Immature natural killer cell (primary cell): Measurements from ENCODE around the gene GRAMD2B. TPM values are rescaled to one million over a fixed set of nuclear protein-coding genes. Genes with fewer than 3 reads are reported as not detected.
"Not testable (repeated sequence)": the region's sequence is repeated elsewhere in the genome, so short reads cannot be mapped to it uniquely, and the experiment has no call there.

Experiments
- DNase-seq, 3 donors: peaks; one replicate each; pipeline ENCODE4 v3.0.0; 2022; ENCODE audit warnings: mixed read lengths in 1 of 3
- H3K27ac Mint-ChIP-seq, 6 donors: one replicate each; pipeline ENCODE4 v1.8.0; 2020; ENCODE audit warnings: mixed read lengths in 6 of 6, mild to moderate bottlenecking in 5 of 6, inconsistent platforms in 4 of 6, moderate library complexity in 3 of 6
- H3K27me3 Mint-ChIP-seq, 3 donors: one replicate each; pipeline ENCODE4 v1.8.0; 2020 to 2021; ENCODE audit warnings: low read depth in 3 of 3, mild to moderate bottlenecking in 3 of 3, mixed read lengths in 3 of 3, moderate library complexity in 3 of 3, inconsistent platforms in 1 of 3
- H3K36me3 Mint-ChIP-seq, 3 donors: one replicate each; pipeline ENCODE4 v1.8.0; 2020; ENCODE audit warnings: mixed read lengths in 3 of 3, inconsistent platforms in 2 of 3, mild to moderate bottlenecking in 2 of 3
- H3K4me1 Mint-ChIP-seq, 2 donors: one replicate each; pipeline ENCODE4 v1.8.0; 2020; ENCODE audit warnings: inconsistent platforms in 2 of 2, mild to moderate bottlenecking in 2 of 2, mixed read lengths in 2 of 2, moderate library complexity in 1 of 2
- H3K4me3 Mint-ChIP-seq, 5 donors: one replicate each; pipeline ENCODE4 v1.8.0; 2020; ENCODE audit warnings: mild to moderate bottlenecking in 5 of 5, mixed read lengths in 5 of 5, inconsistent platforms in 3 of 5, moderate library complexity in 3 of 5
- H3K9me3 Mint-ChIP-seq, 6 donors: one replicate each; pipeline ENCODE4 v1.8.0; 2020; ENCODE audit warnings: mild to moderate bottlenecking in 6 of 6, mixed read lengths in 6 of 6, inconsistent platforms in 4 of 6, moderate library complexity in 3 of 6
- polyA plus RNA-seq, 3 donors: library from polyadenylated mRNA; unstranded; fragments of 300-500 nt; fragmentation: Illumina TruSeq; gene quantifications; one replicate each; pipeline ENCODE4 v1.2.3, GENCODE V29; 2021

Gene GRAMD2B
- polyA plus RNA-seq, 3 donors from 2014 or later: 1.4 to 10.3 (median 4.4) TPM

DNA sequence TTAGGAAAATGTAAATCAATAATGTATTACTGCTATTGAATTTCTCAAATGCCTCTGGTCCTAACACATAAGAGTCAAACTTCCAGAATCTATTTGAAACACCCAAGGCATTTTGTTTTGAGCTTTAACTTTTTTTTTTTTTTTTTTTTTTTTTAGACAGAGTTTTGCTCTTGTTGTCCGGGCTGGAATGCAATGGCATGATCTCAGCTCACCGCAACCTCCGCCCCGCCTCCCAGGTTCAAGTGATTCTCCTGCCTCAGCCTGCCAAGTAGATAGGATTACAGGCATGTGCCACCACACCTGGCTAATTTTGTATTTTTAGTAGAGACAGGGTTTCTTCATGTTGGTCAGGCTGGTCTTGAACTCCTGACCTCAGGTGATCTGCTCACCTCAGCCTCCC, 96.0 kb downstream of the GRAMD2B start:
- not testable (repeated sequence) for H3K27me3 Mint-ChIP-seq, DNase-seq, H3K27ac Mint-ChIP-seq, H3K9me3 Mint-ChIP-seq, H3K4me3 Mint-ChIP-seq, H3K4me1 Mint-ChIP-seq, H3K36me3 Mint-ChIP-seq

GRCh38 chr5:126519637-126520592, 96.7 kb downstream of the GRAMD2B start:
- Mint-ChIP-seq H3K27me3 (peaks cover 0 to 8% (median 4%) of the 10 kb centered on the region in 3 donors), H3K36me3 (no peaks in the 10 kb centered on the region), H3K27ac (no peak overlapping the region), H3K4me3 (no peak overlapping the region), H3K9me3 (no peaks in the 10 kb centered on the region), H3K4me1 (no peaks in the 10 kb centered on the region)
- no peak for DNase-seq

- Mint-ChIP-seq H3K27me3 (peaks cover 0 to 5% (median 2%) of the 10 kb centered on the region in 3 donors), H3K9me3 (no peaks in the 10 kb centered on the region), H3K36me3 (no peaks in the 10 kb centered on the region), H3K4me3 (no peak overlapping the region), H3K4me1 (no peaks in the 10 kb centered on the region), H3K27ac (no peak overlapping the region)
- DNase-seq: no peak
Observed at GRCh38 chr5:126520593-126520953, 97.4 kb downstream of the GRAMD2B start.

DNA sequence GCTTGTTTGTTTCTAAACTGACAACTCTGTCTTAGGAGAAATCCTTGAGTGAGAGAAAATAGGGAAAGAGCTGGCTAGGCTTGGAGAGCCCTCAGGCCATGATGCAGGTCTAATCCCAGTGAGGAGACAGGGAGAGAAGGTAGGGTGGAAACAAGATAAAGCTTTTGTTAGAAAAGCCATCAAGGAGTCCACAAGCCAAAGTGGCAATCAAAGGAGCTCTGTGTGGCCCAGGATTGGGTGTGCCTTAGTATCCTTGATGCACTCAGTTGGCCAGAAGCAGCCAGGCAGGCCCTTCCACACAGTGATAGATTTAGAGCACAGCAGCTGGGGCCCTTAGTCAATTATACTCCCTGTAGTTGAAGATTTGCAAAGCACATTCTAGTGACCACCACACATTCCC, 97.9 kb downstream of the GRAMD2B start:
- no peaks in the 10 kb centered on the region for H3K36me3 Mint-ChIP-seq
- DNase-seq: no peak
- no peaks in the 10 kb centered on the region for H3K9me3 Mint-ChIP-seq
- H3K4me3 Mint-ChIP-seq: no peak overlapping the region
- H3K27me3 Mint-ChIP-seq: peaks cover 0 to 4% (median 2%) of the 10 kb centered on the region in 3 donors
- no peaks in the 10 kb centered on the region for H3K4me1 Mint-ChIP-seq
- no peak overlapping the region for H3K27ac Mint-ChIP-seq

DNA sequence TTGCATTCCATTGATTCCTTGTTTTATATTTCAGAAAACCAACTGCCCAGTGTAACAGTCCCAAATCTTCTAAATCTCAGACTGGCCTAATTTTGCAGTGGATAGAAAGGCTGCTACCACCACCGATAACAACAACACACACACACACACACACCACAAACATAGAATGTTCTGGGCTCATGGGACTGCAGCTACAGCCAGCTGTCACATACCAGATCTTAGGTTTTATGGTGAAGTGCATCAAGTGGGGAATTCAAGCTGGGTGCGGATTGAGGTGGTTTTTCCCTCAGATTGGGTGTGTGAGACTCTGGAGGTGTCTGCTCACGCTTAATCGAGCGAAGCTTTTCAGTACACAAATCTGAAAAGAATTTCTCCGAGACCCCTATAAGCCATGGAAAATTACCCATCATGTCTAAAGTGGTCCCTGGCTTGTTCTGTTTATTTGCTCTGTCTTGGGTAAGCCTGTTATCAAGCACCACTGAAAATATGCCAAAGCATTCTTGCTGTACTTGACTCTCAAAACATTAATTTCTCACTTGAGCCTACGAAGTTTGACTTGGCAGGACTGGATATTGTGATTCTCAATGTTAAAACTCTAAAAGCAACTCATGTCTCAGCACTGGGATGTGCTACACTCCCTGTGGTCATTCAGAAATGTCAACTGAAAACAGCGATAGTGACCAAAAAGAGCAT, 100.8 kb downstream of the GRAMD2B start:
- Mint-ChIP-seq H3K4me3 (no peak overlapping the region), H3K27ac (no peak overlapping the region), H3K9me3 (no peaks in the 10 kb centered on the region)

GRCh38 chr5:126525630-126526245, 102.5 kb downstream of the GRAMD2B start:
- no peak for DNase-seq
- H3K27ac Mint-ChIP-seq: no peak overlapping the region
- no peaks in the 10 kb centered on the region for H3K36me3 Mint-ChIP-seq
- no peaks in the 10 kb centered on the region for H3K4me1 Mint-ChIP-seq
- no peak overlapping the region for H3K4me3 Mint-ChIP-seq
- peaks cover 0 to 2% (median 2%) of the 10 kb centered on the region in 3 donors for H3K27me3 Mint-ChIP-seq
- no peaks in the 10 kb centered on the region for H3K9me3 Mint-ChIP-seq

More for the DNA sequence above, 100.8 kb downstream of the GRAMD2B start:
- Mint-ChIP-seq H3K36me3 (no peaks in the 10 kb centered on the region), H3K27me3 (peaks cover 0 to 2% (median 2%) of the 10 kb centered on the region in 3 donors), H3K4me1 (no peaks in the 10 kb centered on the region)
- no peak for DNase-seq

DNA sequence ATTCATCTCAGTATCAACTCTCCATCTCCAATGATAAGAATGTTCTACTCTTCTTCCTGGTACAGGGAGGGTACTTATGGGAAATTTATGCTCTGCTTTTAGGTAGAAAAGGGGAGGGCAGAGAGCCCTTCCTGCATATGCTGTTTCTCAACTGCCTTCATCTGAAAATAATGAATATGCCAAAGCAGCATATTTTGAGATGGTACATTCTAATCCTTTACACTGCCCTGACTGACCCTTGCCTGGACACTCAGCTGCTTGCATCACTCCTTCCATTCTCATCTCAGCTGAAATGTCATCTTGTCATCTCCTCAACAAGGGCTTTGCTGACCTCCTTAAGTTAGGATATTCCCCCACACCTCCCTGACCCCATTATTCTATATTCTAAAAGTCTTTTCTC, 103.3 kb downstream of the GRAMD2B start:
- no peak overlapping the region for H3K27ac Mint-ChIP-seq
- H3K4me1 Mint-ChIP-seq: no peaks in the 10 kb centered on the region

DNA sequence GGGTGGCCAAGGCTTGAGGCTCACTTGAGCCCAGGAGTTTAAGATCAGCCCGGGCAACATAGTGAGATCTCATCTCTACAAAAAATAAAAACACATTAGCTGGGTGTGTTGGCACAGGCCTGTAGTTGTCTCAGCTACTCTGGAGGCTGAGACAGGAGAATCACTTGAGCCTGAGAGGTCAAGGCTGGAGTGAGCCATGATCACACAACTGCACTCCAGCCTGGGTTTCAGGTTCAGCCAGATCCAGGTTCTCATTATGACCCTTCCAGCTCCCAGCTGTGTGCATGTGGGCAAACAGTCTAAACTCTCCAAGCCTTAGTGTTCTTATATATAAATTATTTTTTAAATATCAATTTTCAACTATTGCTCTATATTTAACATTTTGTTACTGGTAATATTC, 103.9 kb downstream of the GRAMD2B start:
- H3K4me3 Mint-ChIP-seq: no peak overlapping the region

More for the DNA sequence above, 103.3 kb downstream of the GRAMD2B start:
- H3K9me3 Mint-ChIP-seq: no peaks in the 10 kb centered on the region
- H3K36me3 Mint-ChIP-seq: no peaks in the 10 kb centered on the region
- no peak overlapping the region for H3K4me3 Mint-ChIP-seq
- peaks cover 0 to 2% (median 2%) of the 10 kb centered on the region in 3 donors for H3K27me3 Mint-ChIP-seq
- no peak for DNase-seq

DNA sequence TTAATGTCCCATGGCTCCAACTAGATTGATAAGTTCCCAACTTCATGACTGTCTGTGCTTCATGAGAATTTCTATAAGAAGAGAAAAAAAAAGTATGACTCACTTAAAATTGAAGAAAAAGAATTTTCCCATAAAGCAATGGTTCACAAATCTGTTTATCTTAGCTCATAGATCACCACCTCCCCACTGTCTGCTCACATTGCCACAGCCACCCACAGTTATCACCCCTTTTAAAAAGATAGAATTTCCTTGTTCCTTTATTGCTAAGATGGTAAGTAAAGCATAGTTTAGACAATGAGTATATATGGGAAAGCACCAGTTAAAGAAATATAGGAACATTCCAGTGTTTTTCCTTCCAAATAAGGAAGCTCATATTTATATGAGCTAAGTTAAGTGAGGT, 104.7 kb downstream of the GRAMD2B start:
- Mint-ChIP-seq H3K4me1 (no peaks in the 10 kb centered on the region), H3K27me3 (peaks cover 0 to 2% (median 1%) of the 10 kb centered on the region in 3 donors), H3K27ac (no peak overlapping the region), H3K9me3 (no peaks in the 10 kb centered on the region), H3K36me3 (no peaks in the 10 kb centered on the region), H3K4me3 (no peak overlapping the region)
- DNase-seq: no peak

More for the DNA sequence above, 103.9 kb downstream of the GRAMD2B start:
- no peaks in the 10 kb centered on the region for H3K9me3 Mint-ChIP-seq
- H3K27ac Mint-ChIP-seq: no peak overlapping the region
- no peak for DNase-seq
- H3K27me3 Mint-ChIP-seq: peaks cover 0 to 2% (median 0%) of the 10 kb centered on the region in 3 donors
- no peaks in the 10 kb centered on the region for H3K36me3 Mint-ChIP-seq
- H3K4me1 Mint-ChIP-seq: no peaks in the 10 kb centered on the region

DNA sequence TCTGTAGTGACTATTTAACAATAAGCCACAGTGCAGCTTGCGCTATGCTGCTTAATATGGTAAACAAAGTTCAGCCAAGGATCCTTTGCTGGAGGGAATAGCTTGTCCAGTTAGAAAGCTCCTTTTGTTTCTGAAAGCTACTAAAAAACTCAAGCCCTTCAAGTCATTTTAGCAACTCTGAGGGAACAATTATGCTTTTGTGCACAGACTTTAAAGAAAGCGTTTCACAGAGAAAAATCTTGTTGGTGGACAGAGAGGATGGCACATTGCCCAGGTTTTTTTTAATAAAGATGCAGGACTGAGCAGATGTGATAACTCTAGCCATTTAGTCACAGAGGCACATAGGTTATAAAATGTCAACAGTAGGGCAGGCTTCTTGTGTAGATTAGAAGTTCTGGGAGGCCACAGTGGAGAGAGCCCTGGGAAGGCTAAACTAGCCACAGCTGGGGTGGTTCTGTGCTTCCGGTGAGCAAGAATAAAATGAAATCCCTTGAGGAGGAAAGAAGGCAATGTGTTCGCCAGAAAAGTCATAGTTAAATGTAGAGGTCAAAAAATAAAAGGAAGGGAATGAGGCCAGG, 108.4 kb downstream of the GRAMD2B start:
- H3K4me3 Mint-ChIP-seq: no peak overlapping the region
- no peaks in the 10 kb centered on the region for H3K4me1 Mint-ChIP-seq
- no peak overlapping the region for H3K27ac Mint-ChIP-seq
- H3K36me3 Mint-ChIP-seq: no peaks in the 10 kb centered on the region
- DNase-seq: no peak
- H3K9me3 Mint-ChIP-seq: no peaks in the 10 kb centered on the region
- H3K27me3 Mint-ChIP-seq: peaks cover 0 to 5% (median 0%) of the 10 kb centered on the region in 3 donors

DNA sequence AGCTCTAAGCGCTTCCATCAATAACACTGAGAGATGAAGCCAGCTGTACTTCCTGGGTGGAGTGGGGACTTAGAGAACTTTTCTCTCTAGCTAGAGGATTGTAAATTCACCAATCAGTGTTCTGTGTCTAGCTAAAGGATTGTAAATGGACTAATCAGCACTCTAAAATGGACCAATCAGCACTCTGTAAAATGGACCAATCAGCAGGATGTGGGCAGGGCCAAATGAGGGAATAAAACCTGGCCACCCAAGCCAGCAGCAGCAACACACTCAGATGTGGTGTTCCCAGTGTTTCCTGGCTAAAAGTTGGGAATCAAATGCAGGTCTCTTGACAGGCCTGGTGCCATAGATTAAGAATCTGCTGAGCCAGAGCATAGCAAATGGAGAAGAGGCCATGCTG, 111.3 kb downstream of the GRAMD2B start:
- DNase-seq: no peak
- peaks cover 0 to 6% (median 0%) of the 10 kb centered on the region in 3 donors for H3K27me3 Mint-ChIP-seq
- no peaks in the 10 kb centered on the region for H3K36me3 Mint-ChIP-seq
- H3K27ac Mint-ChIP-seq: no peak overlapping the region
- no peak overlapping the region for H3K4me3 Mint-ChIP-seq
- no peaks in the 10 kb centered on the region for H3K9me3 Mint-ChIP-seq
- no peaks in the 10 kb centered on the region for H3K4me1 Mint-ChIP-seq

- no peaks in the 10 kb centered on the region for H3K4me1 Mint-ChIP-seq
- no peak overlapping the region for H3K4me3 Mint-ChIP-seq
- H3K36me3 Mint-ChIP-seq: no peaks in the 10 kb centered on the region
- DNase-seq: no peak
- H3K27ac Mint-ChIP-seq: no peak overlapping the region
- H3K9me3 Mint-ChIP-seq: no peaks in the 10 kb centered on the region
- H3K27me3 Mint-ChIP-seq: peaks cover 0 to 6% (median 0%) of the 10 kb centered on the region in 3 donors
Observed at GRCh38 chr5:126535856-126536545, 112.8 kb downstream of the GRAMD2B start.

DNA sequence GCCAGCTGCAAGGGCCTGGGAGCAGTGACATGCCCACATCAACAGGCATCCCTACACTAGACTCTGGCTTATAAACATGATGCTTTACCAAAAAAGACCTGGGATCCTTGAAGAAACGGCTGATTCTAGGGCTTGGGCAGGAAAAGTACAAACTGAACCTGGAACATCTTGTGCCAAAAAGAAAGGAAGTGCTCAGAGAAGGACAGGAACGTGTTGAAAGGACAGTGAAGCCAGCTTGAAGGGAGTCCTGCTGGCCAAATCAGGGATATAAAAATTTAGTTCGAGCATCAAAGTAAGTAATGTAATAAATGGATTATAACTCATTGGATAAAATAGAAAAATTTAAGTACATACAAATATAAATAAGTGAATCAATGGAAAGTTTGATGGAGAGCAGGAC, 113.7 kb downstream of the GRAMD2B start:
- Mint-ChIP-seq H3K36me3 (no peaks in the 10 kb centered on the region), H3K27ac (no peak overlapping the region), H3K27me3 (peaks cover 0 to 6% (median 0%) of the 10 kb centered on the region in 3 donors), H3K4me1 (no peaks in the 10 kb centered on the region), H3K9me3 (no peaks in the 10 kb centered on the region), H3K4me3 (no peak overlapping the region)
- no peak for DNase-seq
